K562 (cell line): ENCODE results near the gene APC2. TPM values are rescaled to one million over a fixed set of nuclear protein-coding genes. Genes with fewer than 3 reads are reported as not detected.

Source experiments
- BDP1 ChIP-seq: IDR thresholded peaks from 3 replicates; pipeline ENCODE4 v1.6.1; 2011; ENCODE audit not compliant: insufficient read length, insufficient read depth
- BRCA1 ChIP-seq, 2 experiments: fragments of 450-650 bp in 1 of 2; sonication (generic) in 1 of 2; formaldehyde crosslinking in 1 of 2; IDR thresholded peaks; 2 replicates each; pipeline versions ENCODE4 v1.5.0 to v1.6.1; 2017 to 2020; ENCODE audit warnings: mild to moderate bottlenecking in 1 of 2, missing genetic modification reagents in 1 of 2
- CCNT2 ChIP-seq: IDR thresholded peaks from 2 replicates; pipeline ENCODE4 v1.6.1; 2011; ENCODE audit warnings: borderline replicate concordance, low read depth, mild to moderate bottlenecking, moderate library complexity, mixed read lengths, low read length; ENCODE audit not compliant: insufficient read length; ENCODE audit errors: extremely low read depth
- CHD2 ChIP-seq: IDR thresholded peaks from 2 replicates; pipeline ENCODE4 v1.6.1; 2011; ENCODE audit warnings: low read depth, low read length
- SAFB ChIP-seq: fragments of 200-400 bp; formaldehyde crosslinking; IDR thresholded peaks from 2 replicates; pipeline ENCODE4 v1.6.1; 2017; ENCODE audit warnings: low read depth, low read length, borderline replicate concordance
- SP1 ChIP-seq: sonication (generic); formaldehyde crosslinking; IDR thresholded peaks from 2 replicates; pipeline ENCODE4 v1.8.1; 2022; ENCODE audit warnings: mild to moderate bottlenecking, missing genetic modification reagents
- TCFL5 ChIP-seq: fragments of 250-450 bp; sonication (Bioruptor Pico); conservative IDR thresholded peaks from 2 replicates; pipeline ENCODE4 v1.6.1; 2021; ENCODE audit warnings: mild to moderate bottlenecking, moderate library complexity, matching md5 sums
- TEAD4 ChIP-seq, 2 experiments: sonication (generic) in 1 of 2; formaldehyde crosslinking in 1 of 2; IDR thresholded peaks; 2 replicates each; pipeline versions ENCODE4 v1.6.1 to v1.8.0; 2012 to 2022; ENCODE audit warnings: borderline replicate concordance in 1 of 2, inconsistent platforms in 1 of 2, low read length in 1 of 2, mild to moderate bottlenecking in 1 of 2, missing genetic modification reagents in 1 of 2
- ZNF133 ChIP-seq: fragments of 250-450 bp; sonication (Bioruptor Pico); IDR thresholded peaks from 2 replicates; pipeline ENCODE4 v1.4.0; 2020; ENCODE audit warnings: mild to moderate bottlenecking
- polyA plus RNA-seq, 8 experiments: library from polyadenylated mRNA; depleted of rRNA in 4 of 8; stranded (reverse) in 5 of 8; unstranded in 3 of 8; fragments of >200 nt; fragmentation: Nextera tagmentation in 2 of 8; fragmentation: Illumina TruSeq in 1 of 8; extraction: Ambion mirVana in 2 of 8; extraction: Trizol in 1 of 8; gene quantifications; 2 replicates each; pipeline versions ENCODE4 v1.2.1 to v1.2.3, GENCODE V29; 2011 to 2014; ENCODE audit warnings: inconsistent platforms in 1 of 8, missing spikeins in 1 of 8
- total RNA-seq, 7 experiments: library from RNA; depleted of rRNA in 6 of 7; stranded (reverse); fragments of >200 nt in 6 of 7; fragmentation: Illumina TruSeq in 2 of 7; extraction: Trizol in 2 of 7; gene quantifications; 2 replicates each; pipeline versions ENCODE4 v1.2.1 to v1.2.3, GENCODE V29; 2011 to 2021; ENCODE audit warnings: low replicate concordance in 1 of 7
- TF ChIP-seq, protein P1 (sequence below): sonication (generic); formaldehyde crosslinking; IDR thresholded peaks from 2 replicates; pipeline ENCODE4 v1.8.0; 2023; ENCODE audit warnings: missing genetic modification reagents, mild to moderate bottlenecking, borderline replicate concordance
- TF ChIP-seq, protein P2 (sequence below): sonication (generic); formaldehyde crosslinking; IDR thresholded peaks from 2 replicates; pipeline ENCODE4 v1.8.1; 2023; ENCODE audit warnings: mild to moderate bottlenecking, missing genetic modification reagents
- TF ChIP-seq, protein P3 (sequence below): sonication (generic); formaldehyde crosslinking; IDR thresholded peaks from 2 replicates; pipeline ENCODE4 v1.4.0; 2020; ENCODE audit warnings: mild to moderate bottlenecking, missing genetic modification reagents
- TF ChIP-seq, protein P4 (sequence below): fragments of 250-450 bp; sonication (Bioruptor Pico); IDR thresholded peaks from 2 replicates; pipeline ENCODE4 v1.9.0; 2021; ENCODE audit warnings: mild to moderate bottlenecking, inconsistent platforms

The APC2 gene
- total and polyA plus RNA-seq, 9 of the 15 experiments (the other 6 are each of a cell fraction or from before 2014, with no cell fraction given) = 0.01 to 0.40 (median 0.05) TPM; not detected in 3

DNA sequence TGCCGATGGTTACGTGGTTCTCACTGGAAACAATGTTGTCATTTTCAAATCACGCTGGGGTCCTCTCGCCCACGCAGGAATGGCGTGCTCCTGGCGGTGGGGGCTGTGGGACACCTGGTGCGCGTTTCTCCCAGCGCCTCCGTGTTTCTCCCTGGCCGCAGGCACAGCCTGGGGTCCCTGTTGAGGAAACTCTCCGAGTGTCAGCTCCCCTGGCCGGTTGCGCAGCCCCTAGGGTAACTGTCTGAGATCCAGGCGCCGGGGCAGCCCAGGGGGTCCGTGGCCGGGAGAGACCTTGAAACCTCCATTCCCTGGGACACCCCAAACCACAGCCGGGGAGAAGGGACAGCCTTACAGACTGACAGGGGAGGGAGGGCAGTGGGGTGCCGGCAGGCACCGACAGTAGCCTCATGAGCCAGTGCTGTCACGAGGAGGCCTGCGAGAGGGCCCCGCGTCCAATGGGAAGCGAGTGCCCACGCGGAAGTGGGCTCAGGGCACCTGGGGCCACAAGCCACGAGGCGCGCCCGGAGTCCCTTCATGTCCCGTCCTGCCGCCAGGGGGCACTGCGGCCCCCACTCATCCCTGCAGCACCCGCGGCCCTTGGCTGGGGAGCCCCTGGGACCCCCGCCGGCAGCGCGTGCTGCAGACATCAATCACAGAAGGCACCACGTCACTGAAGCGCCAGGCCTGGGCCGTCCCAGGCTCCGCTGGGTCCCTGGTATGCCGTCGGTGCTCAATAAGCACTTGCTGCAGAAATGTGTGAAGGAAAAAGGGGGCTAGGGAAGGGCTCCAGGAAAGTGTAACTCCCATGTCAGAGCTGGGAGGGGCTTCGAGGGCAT, 53.4 kb downstream of the APC2 start (continued):
- TF ChIP-seq, protein P1, sequence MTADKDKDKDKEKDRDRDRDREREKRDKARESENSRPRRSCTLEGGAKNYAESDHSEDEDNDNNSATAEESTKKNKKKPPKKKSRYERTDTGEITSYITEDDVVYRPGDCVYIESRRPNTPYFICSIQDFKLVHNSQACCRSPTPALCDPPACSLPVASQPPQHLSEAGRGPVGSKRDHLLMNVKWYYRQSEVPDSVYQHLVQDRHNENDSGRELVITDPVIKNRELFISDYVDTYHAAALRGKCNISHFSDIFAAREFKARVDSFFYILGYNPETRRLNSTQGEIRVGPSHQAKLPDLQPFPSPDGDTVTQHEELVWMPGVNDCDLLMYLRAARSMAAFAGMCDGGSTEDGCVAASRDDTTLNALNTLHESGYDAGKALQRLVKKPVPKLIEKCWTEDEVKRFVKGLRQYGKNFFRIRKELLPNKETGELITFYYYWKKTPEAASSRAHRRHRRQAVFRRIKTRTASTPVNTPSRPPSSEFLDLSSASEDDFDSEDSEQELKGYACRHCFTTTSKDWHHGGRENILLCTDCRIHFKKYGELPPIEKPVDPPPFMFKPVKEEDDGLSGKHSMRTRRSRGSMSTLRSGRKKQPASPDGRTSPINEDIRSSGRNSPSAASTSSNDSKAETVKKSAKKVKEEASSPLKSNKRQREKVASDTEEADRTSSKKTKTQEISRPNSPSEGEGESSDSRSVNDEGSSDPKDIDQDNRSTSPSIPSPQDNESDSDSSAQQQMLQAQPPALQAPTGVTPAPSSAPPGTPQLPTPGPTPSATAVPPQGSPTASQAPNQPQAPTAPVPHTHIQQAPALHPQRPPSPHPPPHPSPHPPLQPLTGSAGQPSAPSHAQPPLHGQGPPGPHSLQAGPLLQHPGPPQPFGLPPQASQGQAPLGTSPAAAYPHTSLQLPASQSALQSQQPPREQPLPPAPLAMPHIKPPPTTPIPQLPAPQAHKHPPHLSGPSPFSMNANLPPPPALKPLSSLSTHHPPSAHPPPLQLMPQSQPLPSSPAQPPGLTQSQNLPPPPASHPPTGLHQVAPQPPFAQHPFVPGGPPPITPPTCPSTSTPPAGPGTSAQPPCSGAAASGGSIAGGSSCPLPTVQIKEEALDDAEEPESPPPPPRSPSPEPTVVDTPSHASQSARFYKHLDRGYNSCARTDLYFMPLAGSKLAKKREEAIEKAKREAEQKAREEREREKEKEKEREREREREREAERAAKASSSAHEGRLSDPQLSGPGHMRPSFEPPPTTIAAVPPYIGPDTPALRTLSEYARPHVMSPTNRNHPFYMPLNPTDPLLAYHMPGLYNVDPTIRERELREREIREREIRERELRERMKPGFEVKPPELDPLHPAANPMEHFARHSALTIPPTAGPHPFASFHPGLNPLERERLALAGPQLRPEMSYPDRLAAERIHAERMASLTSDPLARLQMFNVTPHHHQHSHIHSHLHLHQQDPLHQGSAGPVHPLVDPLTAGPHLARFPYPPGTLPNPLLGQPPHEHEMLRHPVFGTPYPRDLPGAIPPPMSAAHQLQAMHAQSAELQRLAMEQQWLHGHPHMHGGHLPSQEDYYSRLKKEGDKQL = 0 out of 2 replicates have a peak, but pooled peaks have one; percentile 59
- TF ChIP-seq SAFB = peak; percentile 88
- no peak for TF ChIP-seq BRCA1 (IDR thresholded peaks at IDR 0.05)
- TF ChIP-seq BRCA1 (CRISPR knock-in tag; IDR thresholded peaks at IDR 0.05) = 0 out of 2 replicates have a peak, but pooled peaks have one; percentile 51
- TF ChIP-seq TCFL5 (CRISPR knock-in tag) = no peak
- TF ChIP-seq, protein P2, sequence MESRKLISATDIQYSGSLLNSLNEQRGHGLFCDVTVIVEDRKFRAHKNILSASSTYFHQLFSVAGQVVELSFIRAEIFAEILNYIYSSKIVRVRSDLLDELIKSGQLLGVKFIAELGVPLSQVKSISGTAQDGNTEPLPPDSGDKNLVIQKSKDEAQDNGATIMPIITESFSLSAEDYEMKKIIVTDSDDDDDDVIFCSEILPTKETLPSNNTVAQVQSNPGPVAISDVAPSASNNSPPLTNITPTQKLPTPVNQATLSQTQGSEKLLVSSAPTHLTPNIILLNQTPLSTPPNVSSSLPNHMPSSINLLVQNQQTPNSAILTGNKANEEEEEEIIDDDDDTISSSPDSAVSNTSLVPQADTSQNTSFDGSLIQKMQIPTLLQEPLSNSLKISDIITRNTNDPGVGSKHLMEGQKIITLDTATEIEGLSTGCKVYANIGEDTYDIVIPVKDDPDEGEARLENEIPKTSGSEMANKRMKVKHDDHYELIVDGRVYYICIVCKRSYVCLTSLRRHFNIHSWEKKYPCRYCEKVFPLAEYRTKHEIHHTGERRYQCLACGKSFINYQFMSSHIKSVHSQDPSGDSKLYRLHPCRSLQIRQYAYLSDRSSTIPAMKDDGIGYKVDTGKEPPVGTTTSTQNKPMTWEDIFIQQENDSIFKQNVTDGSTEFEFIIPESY (CRISPR knock-in tag) = peak; percentile 50; the same call in 1 of the 2 replicates
- TF ChIP-seq CCNT2 = peak; percentile 55
- TF ChIP-seq SP1 (CRISPR knock-in tag) = peak; percentile 70
- TF ChIP-seq ZNF133 (CRISPR knock-in tag) = no peak
- TF ChIP-seq, protein P3, sequence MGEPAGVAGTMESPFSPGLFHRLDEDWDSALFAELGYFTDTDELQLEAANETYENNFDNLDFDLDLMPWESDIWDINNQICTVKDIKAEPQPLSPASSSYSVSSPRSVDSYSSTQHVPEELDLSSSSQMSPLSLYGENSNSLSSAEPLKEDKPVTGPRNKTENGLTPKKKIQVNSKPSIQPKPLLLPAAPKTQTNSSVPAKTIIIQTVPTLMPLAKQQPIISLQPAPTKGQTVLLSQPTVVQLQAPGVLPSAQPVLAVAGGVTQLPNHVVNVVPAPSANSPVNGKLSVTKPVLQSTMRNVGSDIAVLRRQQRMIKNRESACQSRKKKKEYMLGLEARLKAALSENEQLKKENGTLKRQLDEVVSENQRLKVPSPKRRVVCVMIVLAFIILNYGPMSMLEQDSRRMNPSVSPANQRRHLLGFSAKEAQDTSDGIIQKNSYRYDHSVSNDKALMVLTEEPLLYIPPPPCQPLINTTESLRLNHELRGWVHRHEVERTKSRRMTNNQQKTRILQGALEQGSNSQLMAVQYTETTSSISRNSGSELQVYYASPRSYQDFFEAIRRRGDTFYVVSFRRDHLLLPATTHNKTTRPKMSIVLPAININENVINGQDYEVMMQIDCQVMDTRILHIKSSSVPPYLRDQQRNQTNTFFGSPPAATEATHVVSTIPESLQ = no peak
- no peak for TF ChIP-seq BDP1
- TF ChIP-seq, protein P4, sequence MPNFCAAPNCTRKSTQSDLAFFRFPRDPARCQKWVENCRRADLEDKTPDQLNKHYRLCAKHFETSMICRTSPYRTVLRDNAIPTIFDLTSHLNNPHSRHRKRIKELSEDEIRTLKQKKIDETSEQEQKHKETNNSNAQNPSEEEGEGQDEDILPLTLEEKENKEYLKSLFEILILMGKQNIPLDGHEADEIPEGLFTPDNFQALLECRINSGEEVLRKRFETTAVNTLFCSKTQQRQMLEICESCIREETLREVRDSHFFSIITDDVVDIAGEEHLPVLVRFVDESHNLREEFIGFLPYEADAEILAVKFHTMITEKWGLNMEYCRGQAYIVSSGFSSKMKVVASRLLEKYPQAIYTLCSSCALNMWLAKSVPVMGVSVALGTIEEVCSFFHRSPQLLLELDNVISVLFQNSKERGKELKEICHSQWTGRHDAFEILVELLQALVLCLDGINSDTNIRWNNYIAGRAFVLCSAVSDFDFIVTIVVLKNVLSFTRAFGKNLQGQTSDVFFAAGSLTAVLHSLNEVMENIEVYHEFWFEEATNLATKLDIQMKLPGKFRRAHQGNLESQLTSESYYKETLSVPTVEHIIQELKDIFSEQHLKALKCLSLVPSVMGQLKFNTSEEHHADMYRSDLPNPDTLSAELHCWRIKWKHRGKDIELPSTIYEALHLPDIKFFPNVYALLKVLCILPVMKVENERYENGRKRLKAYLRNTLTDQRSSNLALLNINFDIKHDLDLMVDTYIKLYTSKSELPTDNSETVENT (CRISPR knock-in tag) = 0 out of 2 replicates have a peak, but pooled peaks have one; percentile 16
- TF ChIP-seq TEAD4 (IDR thresholded peaks at IDR 0.05; ENCODE audit: low read length) = no peak
- no peak for TF ChIP-seq TEAD4 (CRISPR knock-in tag; IDR thresholded peaks at IDR 0.05; ENCODE audit: borderline replicate concordance)
- TF ChIP-seq CHD2 = peak; percentile 27; the same call in 1 of the 2 replicates
